Measurements from ENCODE around the gene CCM2L. TPM values are rescaled to one million over a fixed set of nuclear protein-coding genes. Genes with fewer than 3 reads are reported as not detected.

Gene CCM2L
- polyA plus RNA-seq, 1 of the 3 experiments (the other 2 are of a cell fraction), result not detected

- peaks cover 47% of the 10 kb centered on the region for H3K27me3 ChIP-seq (ENCODE audit: insufficient read depth)
These were observed 26.7 kb downstream of the CCM2L start for GRCh38 chr20:32036716-32037485.

More at GRCh38 chr20:32036716-32037485, 26.7 kb downstream of the CCM2L start:
- CTCF ChIA-PET, result interaction anchor here (1.2 to 9.8 kb wide), 7 partner anchors 54 to 214 kb away, joined by 3 to 170 read pairs (median 5); no protein-coding TSS in a partner anchor
- H4K20me1 ChIP-seq (ENCODE audit: insufficient read depth), result no peaks in the 10 kb centered on the region
- DNase-seq, result no peak
- 39% methylated on average over 10 of the region's 10 CpGs for WGBS (ENCODE audit: low lambda C conversion rate)
- H3K4me1 ChIP-seq (ENCODE audit: control insufficient read depth in 1 of 2, insufficient read depth in 2 of 2, low read depth in 1 of 2, low read length in 1 of 2), result no peaks in the 10 kb centered on the region; a peak in 1 of 4 replicates
- TF ChIP-seq POLR2AphosphoS5 (IDR thresholded peaks at IDR 0.05; ENCODE audit: low read depth, low read length) (no peak), EZH2phosphoT487 (IDR thresholded peaks at IDR 0.05; ENCODE audit: borderline replicate concordance, low read depth) (no peak), USF1 (IDR thresholded peaks at IDR 0.05; ENCODE audit: borderline replicate concordance, low read depth) (no peak), GABPA (IDR thresholded peaks at IDR 0.05; ENCODE audit: low read depth) (no peak), TAF1 (IDR thresholded peaks at IDR 0.05; ENCODE audit: borderline replicate concordance, low read depth, low read length) (no peak), REST (IDR thresholded peaks at IDR 0.05; ENCODE audit: low read depth, low read length) (no peak), FOXJ3 (CRISPR knock-in tag; IDR thresholded peaks at IDR 0.05) (no peak), MEF2A (IDR thresholded peaks at IDR 0.05; ENCODE audit: borderline replicate concordance, low read depth) (no peak)
- TF ChIP-seq, protein P1, sequence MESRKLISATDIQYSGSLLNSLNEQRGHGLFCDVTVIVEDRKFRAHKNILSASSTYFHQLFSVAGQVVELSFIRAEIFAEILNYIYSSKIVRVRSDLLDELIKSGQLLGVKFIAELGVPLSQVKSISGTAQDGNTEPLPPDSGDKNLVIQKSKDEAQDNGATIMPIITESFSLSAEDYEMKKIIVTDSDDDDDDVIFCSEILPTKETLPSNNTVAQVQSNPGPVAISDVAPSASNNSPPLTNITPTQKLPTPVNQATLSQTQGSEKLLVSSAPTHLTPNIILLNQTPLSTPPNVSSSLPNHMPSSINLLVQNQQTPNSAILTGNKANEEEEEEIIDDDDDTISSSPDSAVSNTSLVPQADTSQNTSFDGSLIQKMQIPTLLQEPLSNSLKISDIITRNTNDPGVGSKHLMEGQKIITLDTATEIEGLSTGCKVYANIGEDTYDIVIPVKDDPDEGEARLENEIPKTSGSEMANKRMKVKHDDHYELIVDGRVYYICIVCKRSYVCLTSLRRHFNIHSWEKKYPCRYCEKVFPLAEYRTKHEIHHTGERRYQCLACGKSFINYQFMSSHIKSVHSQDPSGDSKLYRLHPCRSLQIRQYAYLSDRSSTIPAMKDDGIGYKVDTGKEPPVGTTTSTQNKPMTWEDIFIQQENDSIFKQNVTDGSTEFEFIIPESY (IDR thresholded peaks at IDR 0.05; ENCODE audit: borderline replicate concordance, low read depth), result no peak
- no peaks in the 10 kb centered on the region for H3K9me2 ChIP-seq
- H3K36me3 ChIP-seq (replicated peaks in 1 of 2; ENCODE audit: control insufficient read depth in 1 of 2, insufficient read depth in 2 of 2, low read length in 1 of 2), result no peaks in the 10 kb centered on the region
- POLR2A ChIA-PET, result no interaction called here
- no peak overlapping the region for H3K27ac ChIP-seq (ENCODE audit: low read depth in 2 of 2, low read length in 1 of 2)
- no peaks in the 10 kb centered on the region for H3K79me2 ChIP-seq (ENCODE audit: insufficient read depth)
- no peak overlapping the region for H3K4me2 ChIP-seq
- peaks cover 4% of the 10 kb centered on the region for H3F3A ChIP-seq (replicated peaks; ENCODE audit: insufficient read depth)
- H3K9ac ChIP-seq, result no peak overlapping the region
- no peak overlapping the region for H3K4me3 ChIP-seq (ENCODE audit: low read depth in 2 of 2, low read length in 1 of 2)
- H3K9me3 ChIP-seq, result no peaks in the 10 kb centered on the region
- no peak overlapping the region for H2AFZ ChIP-seq (ENCODE audit: low read depth)

Measured in SK-N-SH (cell line).